HG03135 (cell line): Measurements from ENCODE around the gene BMP6.
"Not testable (repeated sequence)": the region's sequence is repeated elsewhere in the genome, so short reads cannot be mapped to it uniquely, and the experiment has no call there.

Experiments used
- ATAC-seq: cut with Tn5 transposase; IDR thresholded peaks from one replicate; pipeline ENCODE4 v1.9.1; 2021; ENCODE audit warnings: mild to moderate bottlenecking, moderate library complexity; ENCODE audit not compliant: unreplicated experiment

Gene BMP6

GRCh38 chr6:7786214-7786661, 60.3 kb downstream of the BMP6 start:
- ATAC-seq = no peak

GRCh38 chr6:7787137-7787608, 61.3 kb downstream of the BMP6 start:
- no peak for ATAC-seq

DNA sequence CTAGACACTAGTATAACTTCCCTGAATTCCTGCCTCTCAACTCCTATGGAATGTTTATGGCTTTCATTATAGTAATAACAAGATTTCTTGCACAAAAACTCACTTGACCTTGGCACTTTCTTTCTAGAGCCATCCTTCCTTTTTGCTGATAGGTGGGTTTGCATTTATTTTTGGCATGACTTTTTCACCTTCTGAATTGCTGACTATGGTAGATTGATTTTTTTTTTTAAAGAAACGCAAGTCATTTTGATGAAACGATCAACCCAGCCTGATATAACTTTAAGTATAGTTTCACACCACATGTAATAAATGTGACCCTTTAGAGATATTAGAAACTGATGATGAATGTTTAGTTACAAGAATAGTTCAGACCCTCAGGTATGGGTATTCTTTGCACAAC, 61.8 kb downstream of the BMP6 start:
- no peak for ATAC-seq

DNA sequence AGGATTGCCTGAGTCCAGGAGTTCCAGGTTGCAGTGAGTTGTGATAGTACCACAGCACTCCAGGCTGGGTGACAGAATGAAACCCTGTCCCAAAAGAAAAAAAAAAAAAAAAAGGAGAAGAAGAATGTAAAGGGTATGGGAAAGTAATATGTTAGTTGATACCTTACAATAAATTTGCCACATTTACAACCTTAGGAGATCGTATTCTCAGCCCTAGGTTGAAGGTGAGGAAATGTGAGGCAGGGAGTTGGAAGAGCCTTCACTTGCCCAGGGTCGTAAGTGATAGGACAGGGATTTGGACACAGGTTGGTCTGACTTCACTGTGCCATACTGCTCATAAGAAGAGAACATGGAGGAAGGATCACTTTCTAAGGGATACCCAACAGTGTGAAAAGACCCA, 68.6 kb downstream of the BMP6 start:
- no peak for ATAC-seq

DNA sequence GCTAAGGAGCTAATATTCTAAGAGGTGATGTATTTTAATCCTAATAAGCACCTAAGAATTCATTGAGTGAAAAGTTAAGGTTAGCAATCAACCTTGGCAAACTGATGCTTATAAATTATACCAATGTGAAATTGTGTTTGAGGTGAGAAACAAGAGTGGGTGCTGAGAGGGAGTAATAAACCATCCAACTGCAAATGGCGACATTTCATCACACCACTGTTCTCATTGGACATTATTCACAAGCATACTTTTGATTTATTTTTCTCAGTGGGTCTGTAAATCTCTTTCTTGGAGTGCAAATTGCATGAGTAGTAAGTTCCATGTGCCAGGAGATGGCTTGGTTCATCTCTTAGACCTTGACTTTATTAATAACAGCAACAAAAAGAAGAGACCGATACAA, 71.5 kb downstream of the BMP6 start:
- ATAC-seq = no peak

- ATAC-seq = no peak
Measured at GRCh38 chr6:7798751-7799150, 72.9 kb downstream of the BMP6 start.

DNA sequence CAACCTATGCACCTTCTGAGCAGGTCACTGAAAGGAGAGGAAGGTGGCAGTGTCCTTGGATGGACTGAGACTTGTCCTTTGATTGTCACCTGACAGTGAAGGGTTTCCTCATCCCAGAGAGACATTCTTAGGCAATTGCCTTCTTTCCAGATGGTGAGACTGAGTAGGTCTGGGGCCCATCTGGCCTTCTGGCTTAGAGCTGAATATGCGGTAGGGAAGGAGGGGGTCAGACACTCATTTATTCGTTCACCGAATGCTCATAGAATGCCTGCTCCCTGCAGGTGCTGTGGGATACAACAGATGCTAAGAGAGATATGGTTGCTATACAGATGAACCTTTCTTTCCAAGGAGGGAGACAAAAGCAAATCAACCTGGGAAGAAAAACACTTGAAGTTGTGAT, 76.8 kb downstream of the BMP6 start:
- no peak for ATAC-seq

DNA sequence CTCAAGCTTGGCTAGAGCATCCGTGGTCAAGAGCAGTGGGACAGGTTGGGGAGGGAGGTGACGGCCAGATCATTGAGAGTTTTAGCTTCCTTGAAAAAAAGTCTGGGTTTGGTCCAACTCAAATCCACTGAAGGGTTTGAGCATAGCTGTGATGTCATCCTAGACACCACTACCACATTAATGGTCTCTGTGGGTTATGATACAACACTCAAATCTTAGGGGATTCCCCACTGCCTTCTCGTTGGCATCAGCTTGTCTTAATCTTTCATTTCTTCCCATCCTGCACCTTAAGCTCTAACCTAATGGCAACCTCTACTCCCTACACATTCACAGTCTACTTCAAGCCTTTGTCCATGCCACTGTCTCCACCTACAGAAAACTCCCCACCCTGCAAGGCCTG, 77.3 kb downstream of the BMP6 start:
- no peak for ATAC-seq

DNA sequence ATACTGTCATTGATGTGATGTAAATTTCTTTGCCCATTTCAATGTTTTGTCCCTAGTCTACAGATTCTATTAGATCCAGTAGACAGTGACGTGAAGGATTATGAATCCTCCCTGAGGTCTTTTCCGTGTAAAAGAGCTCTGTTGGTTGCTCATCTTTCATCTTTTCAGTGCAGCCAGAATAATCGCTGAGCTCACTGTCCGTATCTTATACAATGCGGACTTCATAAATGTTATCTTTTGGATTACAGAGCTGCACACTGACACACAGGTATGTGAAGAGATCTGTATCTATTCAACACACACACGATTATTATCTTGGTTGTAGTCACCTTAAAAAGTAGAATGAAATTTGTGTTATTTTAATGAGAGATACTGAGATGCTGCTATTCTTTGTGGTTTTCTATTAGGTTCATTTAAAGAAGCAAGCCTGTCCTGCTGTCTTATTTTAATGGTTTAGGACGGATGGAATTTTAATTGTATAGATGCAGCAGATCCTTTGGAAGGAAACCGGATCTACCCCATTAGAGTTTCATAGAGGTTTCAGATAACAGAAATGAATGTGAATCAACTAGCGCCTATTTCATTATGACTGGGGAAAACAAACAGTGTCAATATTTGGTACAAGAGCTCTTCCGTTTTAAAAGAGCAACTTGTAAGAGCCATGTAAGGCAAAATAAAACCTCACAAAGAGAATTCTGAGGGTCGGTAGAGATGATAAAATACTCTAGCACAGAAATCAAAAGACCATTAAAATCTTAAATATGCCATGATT, 79.4 kb downstream of the BMP6 start:
- no peak for ATAC-seq

DNA sequence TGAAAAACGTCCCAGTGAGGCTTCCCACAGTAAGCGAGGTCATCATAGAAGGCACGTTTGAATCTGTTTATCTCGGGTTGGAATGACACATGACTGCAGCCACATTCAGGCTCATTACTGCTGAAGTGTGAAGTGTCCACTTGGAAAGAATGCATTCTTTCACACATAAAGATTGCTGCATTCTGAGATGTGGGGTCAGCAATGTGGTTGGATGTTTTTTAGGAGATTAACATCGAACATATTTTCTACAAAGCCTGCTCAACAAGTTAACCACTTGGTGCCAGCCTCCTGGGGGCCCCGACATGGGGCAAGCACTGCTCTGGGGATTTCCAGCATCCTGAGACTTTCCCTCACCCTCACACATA, 79.9 kb downstream of the BMP6 start:
- no peak for ATAC-seq

DNA sequence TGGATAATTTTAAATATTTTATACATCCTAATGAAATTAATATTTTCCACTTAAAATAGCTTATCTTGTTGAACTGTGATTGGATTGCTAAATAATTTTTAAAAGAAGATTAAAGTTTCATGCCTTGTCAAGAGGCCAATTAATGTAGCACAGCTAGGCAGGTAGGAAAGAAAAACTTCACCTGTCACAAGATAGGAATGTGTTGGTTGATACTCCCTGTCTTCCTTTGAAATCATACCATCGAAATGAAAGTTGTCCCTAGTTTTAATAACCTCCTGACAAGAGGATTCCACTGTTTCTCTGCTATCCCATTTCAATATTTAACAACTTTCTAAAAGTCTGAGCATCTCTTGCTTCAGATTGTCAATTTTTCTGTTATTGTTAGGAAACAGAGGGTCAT, 80.8 kb downstream of the BMP6 start:
- ATAC-seq = no peak

GRCh38 chr6:7809346-7809745, 83.4 kb downstream of the BMP6 start:
- ATAC-seq = no peak

DNA sequence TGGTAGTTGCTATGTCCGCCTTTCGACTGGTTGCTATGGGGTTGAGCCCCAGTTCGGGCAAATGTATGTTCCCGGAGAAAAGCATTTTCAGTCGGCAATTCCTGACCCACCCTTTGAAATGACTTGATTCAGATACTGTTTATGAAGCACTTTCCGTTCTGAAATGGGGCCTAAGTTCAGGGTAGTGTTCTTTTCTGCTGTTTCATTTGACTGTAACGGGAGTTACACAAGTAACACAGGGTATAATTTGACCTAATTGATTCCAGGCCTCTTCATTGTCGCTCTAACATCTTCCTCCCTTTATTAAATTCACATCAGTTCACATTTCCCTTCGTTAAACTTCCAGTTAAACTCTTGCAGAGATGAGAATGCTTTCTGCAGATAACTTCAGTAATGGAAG, 85.5 kb downstream of the BMP6 start:
- no peak for ATAC-seq

GRCh38 chr6:7812623-7813022, 86.7 kb downstream of the BMP6 start:
- ATAC-seq = no peak

DNA sequence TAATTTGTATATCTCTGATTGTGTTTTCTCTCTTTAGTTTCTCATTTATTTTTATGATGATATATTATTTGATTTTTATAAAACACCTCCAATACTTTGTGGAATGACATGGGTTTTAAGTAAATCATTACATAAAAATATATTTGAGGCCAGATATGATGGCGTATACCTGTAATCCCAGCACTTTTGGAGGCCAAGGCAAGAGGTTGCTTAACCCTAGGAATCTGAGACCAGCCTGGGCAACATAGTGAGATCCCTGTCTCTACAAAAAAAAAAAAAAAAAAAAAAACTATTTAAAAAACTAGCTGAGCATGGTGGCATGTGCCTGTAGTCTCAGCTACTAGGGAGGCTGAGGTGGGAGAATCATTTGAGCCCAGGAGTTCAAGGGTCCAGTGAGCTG, 87.3 kb downstream of the BMP6 start:
- no peak for ATAC-seq

- ATAC-seq = no peak
Measured at GRCh38 chr6:7813704-7814103, 87.8 kb downstream of the BMP6 start.

- no peak for ATAC-seq
Measured at GRCh38 chr6:7815716-7816115, 89.8 kb downstream of the BMP6 start.

DNA sequence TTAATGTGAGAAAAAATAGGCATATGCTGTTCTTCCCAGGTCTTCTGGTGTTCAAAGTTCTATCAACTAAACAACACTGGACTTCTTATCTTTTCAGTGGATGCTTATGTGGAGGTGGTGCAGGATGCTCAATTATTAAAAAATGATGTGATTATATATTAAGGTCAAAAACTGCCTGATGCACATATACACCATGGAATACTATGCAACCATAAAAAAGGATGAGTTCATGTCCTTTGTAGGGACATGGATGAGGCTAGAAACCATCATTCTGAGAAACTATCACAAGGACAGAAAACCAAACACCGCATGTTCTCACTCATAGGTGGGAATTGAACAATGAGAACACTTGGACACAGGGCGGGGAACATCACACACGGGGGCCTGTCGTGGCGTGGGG, 91.3 kb downstream of the BMP6 start:
- not testable (repeated sequence) for ATAC-seq

- no peak for ATAC-seq
Measured at GRCh38 chr6:7818257-7819214, 92.6 kb downstream of the BMP6 start.

- ATAC-seq = no peak
Measured at GRCh38 chr6:7819431-7820015, 93.6 kb downstream of the BMP6 start.

- ATAC-seq = no peak
Measured at GRCh38 chr6:7820288-7820835, 94.5 kb downstream of the BMP6 start.
